COLO668 (cell line): ENCODE results near the gene OR1L1.

Experiments
- DNase-seq: peaks from one replicate; lab custom pipeline; 2025; ENCODE audit not compliant: unreplicated experiment; lab: John Stamatoyannopoulos, UW

Gene OR1L1

DNA sequence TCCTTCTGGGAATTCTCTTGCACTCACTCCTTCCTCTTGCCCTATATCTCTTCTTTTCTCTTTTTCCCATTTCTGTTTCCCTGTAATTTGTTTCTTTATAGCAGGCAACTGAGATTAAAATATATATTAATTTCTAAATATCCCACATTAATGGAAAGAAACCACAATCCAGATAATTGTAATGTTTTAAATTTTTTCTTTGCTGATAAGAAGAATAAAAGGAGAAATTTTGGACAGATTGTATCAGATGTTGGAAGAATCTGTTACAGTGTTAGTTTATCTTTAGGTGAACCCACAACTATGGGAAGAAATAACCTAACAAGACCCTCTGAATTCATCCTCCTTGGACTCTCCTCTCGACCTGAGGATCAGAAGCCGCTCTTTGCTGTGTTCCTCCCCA is at the start of gene OR1L1:
OR1L1 (plus strand) TSS at position 301 of the 400 bp plus-strand sequence; CDS start at position 301, 0 bp downstream.
- DNase-seq: no peak

DNA sequence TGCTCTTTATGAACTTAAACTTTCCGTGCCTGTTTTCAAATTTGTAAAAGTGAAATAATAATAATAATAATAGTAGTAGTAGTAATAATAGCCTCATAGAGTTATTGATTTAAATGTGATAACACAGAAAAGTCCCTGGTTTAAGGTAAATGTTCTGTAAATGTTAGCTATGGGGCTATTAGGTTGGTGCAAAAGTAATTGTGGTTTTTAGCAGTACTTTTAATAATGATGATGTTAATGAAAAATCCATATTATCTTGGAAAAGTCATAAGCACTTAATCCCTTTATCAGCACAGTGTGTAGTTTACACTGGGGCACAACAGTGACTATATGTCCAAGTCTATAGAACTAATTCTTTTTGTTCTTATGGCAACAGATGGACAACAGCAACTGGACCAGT is 47.2 kb upstream of the OR1L1 start, which contains the start of gene OR1Q1:
OR1Q1 (plus strand) TSS at position 377 of the 400 bp plus-strand sequence; CDS start at position 377, 0 bp downstream.
- no peak for DNase-seq

- DNase-seq: no peak
Observed at GRCh38 chr9:122619996-122620395, 41.5 kb upstream of the OR1L1 start.

DNA sequence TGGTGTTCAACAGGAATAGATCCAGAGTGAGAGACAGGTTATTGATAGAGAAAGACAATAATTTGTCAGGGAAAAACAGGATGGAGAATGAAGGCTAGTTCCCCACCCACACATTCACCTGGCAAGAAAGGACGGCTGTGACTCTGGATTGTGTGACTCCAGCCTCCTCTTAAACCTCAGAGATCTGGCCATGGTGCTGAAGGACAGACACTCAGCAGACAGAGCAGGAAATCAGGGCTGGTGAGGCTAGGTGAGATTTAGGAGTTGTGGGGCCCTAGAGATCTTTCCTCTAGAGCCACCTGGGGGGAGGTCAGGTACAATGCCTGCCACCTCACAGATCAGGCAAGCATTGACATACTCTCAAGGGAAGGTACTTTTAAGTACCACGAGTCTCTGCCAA is 19.3 kb upstream of the OR1L1 start:
- DNase-seq: no peak

- DNase-seq: no peak
Observed at GRCh38 chr9:122656378-122656777, 5.1 kb upstream of the OR1L1 start.

DNA sequence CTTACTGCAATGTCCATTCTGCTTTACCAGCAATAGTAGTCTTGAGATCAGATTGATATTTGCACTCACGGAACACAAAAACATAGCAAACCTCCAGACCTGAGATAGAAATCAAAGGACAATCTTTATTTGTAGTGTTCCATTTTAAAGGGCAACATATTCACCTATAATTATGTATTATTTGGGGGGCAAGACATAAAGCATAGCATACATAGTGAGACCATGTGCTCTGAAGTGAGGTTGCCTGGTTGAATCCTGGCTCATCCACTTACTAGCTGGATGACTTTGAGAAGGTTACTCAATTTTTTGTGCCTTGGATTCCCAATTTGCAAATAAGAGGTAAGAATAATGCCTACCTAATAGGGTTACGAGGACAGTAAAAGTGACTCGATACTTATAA is 4.0 kb upstream of the OR1L1 start, which contains the start of gene OR1B1:
OR1B1 (minus strand) TSS at position 101 of the 400 bp plus-strand sequence.
- DNase-seq: no peak

DNA sequence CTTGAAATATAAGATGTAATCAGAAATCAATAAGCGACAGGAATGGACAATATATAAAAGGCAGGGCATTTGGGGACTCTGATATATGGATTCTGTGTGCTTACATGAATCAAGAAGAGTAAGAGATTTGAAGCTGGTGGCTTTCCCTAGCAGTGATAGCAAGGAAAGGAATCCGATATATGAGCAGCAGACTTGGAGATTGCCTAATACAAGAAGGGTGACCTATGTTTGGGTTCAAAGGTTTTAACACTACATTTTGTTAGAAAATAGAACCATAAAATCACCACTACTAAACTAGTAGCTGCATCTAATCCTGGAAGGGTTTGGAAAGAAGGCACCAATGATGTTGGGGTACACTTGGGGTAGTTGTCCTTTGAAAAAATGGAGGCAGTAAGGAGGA is 11.0 kb downstream of the OR1L1 start:
- no peak for DNase-seq

- no peak for DNase-seq
Observed at GRCh38 chr9:122684851-122685250, 23.3 kb downstream of the OR1L1 start.

DNA sequence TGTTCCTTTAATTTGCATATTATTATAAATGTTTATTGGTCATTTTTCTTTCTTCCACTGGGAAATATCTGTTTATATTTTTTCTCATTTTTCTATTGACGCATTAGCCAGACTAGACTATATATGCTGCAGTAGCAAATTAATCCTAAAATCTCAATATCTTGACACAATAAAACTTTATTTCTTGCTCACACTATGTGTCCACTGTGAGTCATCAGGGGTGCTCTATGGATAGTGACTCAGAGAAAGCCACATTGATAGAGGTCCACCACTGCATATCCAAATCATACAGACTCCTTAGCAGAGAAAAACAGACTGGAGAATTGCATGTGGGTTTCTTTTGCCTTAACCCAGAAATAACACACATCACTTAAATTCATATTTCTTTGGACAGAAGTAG is 34.2 kb downstream of the OR1L1 start:
- DNase-seq: no peak
